Activated naive CD4-positive, alpha-beta T cell treated with Interleukin-2 at 50 U/mL for 16 hours (primary cell): Measurements from ENCODE around the gene PTGFRN.
"Not testable (repeated sequence)": the region's sequence is repeated elsewhere in the genome, so short reads cannot be mapped to it uniquely, and the experiment has no call there.

Experiments used
- DNase-seq: peaks from one replicate; pipeline ENCODE4 v3.0.0-alpha.2; 2020

The PTGFRN gene

GRCh38 chr1:116945996-116946395, 36.3 kb downstream of the PTGFRN start:
- no peak for DNase-seq

- DNase-seq, result no peak
Observed at GRCh38 chr1:116947092-116947860, 37.6 kb downstream of the PTGFRN start.

GRCh38 chr1:116948046-116948445, 38.3 kb downstream of the PTGFRN start:
- DNase-seq, result no peak

- no peak for DNase-seq
Observed at GRCh38 chr1:116948642-116949041, 38.9 kb downstream of the PTGFRN start.

GRCh38 chr1:116949213-116949985, 39.7 kb downstream of the PTGFRN start:
- DNase-seq, result no peak

GRCh38 chr1:116950517-116951199, 40.9 kb downstream of the PTGFRN start:
- DNase-seq, result no peak

GRCh38 chr1:116951200-116951935, 41.7 kb downstream of the PTGFRN start:
- DNase-seq, result no peak

GRCh38 chr1:116952738-116953275, 43.1 kb downstream of the PTGFRN start:
- no peak for DNase-seq

GRCh38 chr1:116954440-116954839, 44.7 kb downstream of the PTGFRN start:
- no peak for DNase-seq

GRCh38 chr1:116956378-116956777, 46.7 kb downstream of the PTGFRN start:
- no peak for DNase-seq

- no peak for DNase-seq
Observed at GRCh38 chr1:116957646-116958045, 47.9 kb downstream of the PTGFRN start.

GRCh38 chr1:116958110-116958509, 48.4 kb downstream of the PTGFRN start:
- no peak for DNase-seq

GRCh38 chr1:116958977-116959376, 49.3 kb downstream of the PTGFRN start:
- no peak for DNase-seq

- DNase-seq, result no peak
Observed at GRCh38 chr1:116961606-116962005, 51.9 kb downstream of the PTGFRN start.

GRCh38 chr1:116962987-116963639, 53.4 kb downstream of the PTGFRN start:
- DNase-seq, result no peak

GRCh38 chr1:116966791-116967190, 57.1 kb downstream of the PTGFRN start:
- no peak for DNase-seq

- no peak for DNase-seq
Observed at GRCh38 chr1:116968724-116969123, 59.0 kb downstream of the PTGFRN start.

- no peak for DNase-seq
Observed at GRCh38 chr1:116971258-116971860, 61.6 kb downstream of the PTGFRN start.

GRCh38 chr1:116971965-116972673, 62.4 kb downstream of the PTGFRN start:
- no peak for DNase-seq

- DNase-seq, result no peak
Observed at GRCh38 chr1:116972674-116973030, 62.9 kb downstream of the PTGFRN start.

GRCh38 chr1:116980309-116980708, 70.6 kb downstream of the PTGFRN start:
- DNase-seq, result not testable (repeated sequence)
